Sigmoid colon (tissue), 7 donors: ENCODE results near the gene SPINK4. TPM values are rescaled to one million over a fixed set of nuclear protein-coding genes. Genes with fewer than 3 reads are reported as not detected.

ENCODE experiments used
- DNase-seq: peaks from one replicate; pipeline ENCODE4 v3.0.0-alpha.2; 2019
- H3K27ac ChIP-seq, 4 donors: fragments of 200-600 bp; sonication (generic); one replicate each; pipeline ENCODE4 v1.5.1; 2016 to 2019; ENCODE audit warnings: mild to moderate bottlenecking in 1 of 4
- H3K27me3 ChIP-seq, 3 donors: fragments of 200-600 bp; sonication (generic); one replicate each; pipeline ENCODE4 v1.5.1; 2019; ENCODE audit warnings: mild to moderate bottlenecking in 1 of 3
- H3K36me3 ChIP-seq, 4 donors: fragments of 200-600 bp; sonication (generic); one replicate each; pipeline ENCODE4 v1.5.1; 2016 to 2019
- H3K4me1 ChIP-seq, 4 donors: fragments of 200-600 bp; sonication (generic); one replicate each; pipeline ENCODE4 v1.5.1; 2017 to 2019
- H3K4me3 ChIP-seq, 4 donors: fragments of 200-600 bp; sonication (generic); one replicate each; pipeline ENCODE4 v1.5.1; 2017 to 2019; ENCODE audit warnings: mild to moderate bottlenecking in 2 of 4, moderate library complexity in 1 of 4
- H3K9me3 ChIP-seq, 4 donors: fragments of 200-600 bp in 3 of 4; sonication (generic) in 3 of 4; one replicate each; pipeline versions ENCODE4 v1.5.1 to v1.6.1; 2013 to 2019
- EP300 ChIP-seq, 4 donors: sonication (generic); formaldehyde crosslinking; IDR thresholded peaks; one replicate each; pipeline ENCODE4 v1.6.1; 2017; ENCODE audit warnings: antibody characterized with exemption in 4 of 4
- POLR2A ChIP-seq, 2 donors: fragments of 450-650 bp; IDR thresholded peaks; one replicate each; pipeline ENCODE4 v1.6.1; 2016; ENCODE audit warnings: antibody characterized with exemption in 2 of 2, mild to moderate bottlenecking in 2 of 2, moderate library complexity in 2 of 2
- POLR2AphosphoS5 ChIP-seq, 4 donors: sonication (generic); formaldehyde crosslinking; IDR thresholded peaks; one replicate each; pipeline ENCODE4 v1.6.1; 2017; ENCODE audit warnings: antibody characterized with exemption in 4 of 4
- WGBS, 2 donors: extraction: QIAGEN DNeasy Blood & Tissue Kit; methylation state at CpG; one replicate each; pipeline ENCODE4 v1.1.7; 2013; 5-methylcytosine and 5-hydroxymethylcytosine counted together
- intact Hi-C: fragments of 100-400 bp; cut with DNase I; formaldehyde crosslinking; loops from one replicate; pipeline ENCODE4 v1.15.1; 2023
- polyA plus RNA-seq, 3 donors: library from polyadenylated mRNA; stranded (reverse); fragments of 200-250 nt; gene quantifications; one replicate each; pipeline ENCODE4 v1.2.3, GENCODE V29; 2013
- total RNA-seq, 4 donors: library from RNA; depleted of rRNA; stranded (reverse); fragments of >200 nt; gene quantifications; one replicate each; pipeline ENCODE4 v1.1.0, GENCODE V29; 2016
- TF ChIP-seq, protein P1 (sequence below), 4 experiments: fragments of 450-650 bp in 3 of 4; fragments of 200-600 bp in 1 of 4; IDR thresholded peaks; one replicate each; pipeline ENCODE4 v1.5.1; 2016 to 2019; ENCODE audit warnings: antibody characterized with exemption in 4 of 4, mild to moderate bottlenecking in 3 of 4, moderate library complexity in 2 of 4
- donor health status: healthy with polysubstance abuse.
- donor health status: Bipolar disorder and iron deficiency.
- donor health status: healthy.

The SPINK4 gene
- total and polyA plus RNA-seq, 7 donors, result 26.4 to 1,105 (median 121) TPM; not detected in 4

DNA sequence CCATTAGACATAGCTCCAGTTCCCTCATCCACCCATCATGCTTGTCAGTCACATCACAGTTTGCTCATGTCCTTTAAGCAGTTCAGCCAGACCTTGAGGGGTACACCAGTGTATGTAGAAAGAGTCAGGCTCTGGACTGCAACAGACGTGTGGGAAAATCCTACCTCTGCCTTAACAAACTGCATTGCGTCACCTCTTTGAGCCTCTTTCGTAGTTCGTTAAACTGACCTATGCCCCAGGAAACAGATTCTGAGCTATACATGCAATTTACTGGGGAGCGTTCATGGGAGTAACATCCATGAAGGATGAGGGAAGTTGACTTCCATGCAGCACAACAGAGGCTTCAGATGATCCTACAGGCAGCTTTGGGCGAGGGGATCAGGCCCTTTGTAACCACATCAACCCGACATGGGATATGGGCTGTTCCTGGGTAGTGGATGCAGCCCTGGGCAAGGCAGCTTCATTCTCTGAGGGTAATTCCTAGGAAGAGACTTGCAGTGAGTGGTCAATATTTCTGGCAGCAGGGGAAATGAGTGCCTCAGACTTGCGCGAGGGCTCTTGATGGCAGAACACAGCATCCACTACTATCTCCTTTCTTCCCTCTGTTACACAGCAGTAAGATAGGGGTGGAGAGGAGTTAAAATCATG is 4.3 kb downstream of the SPINK4 start:
- 52 to 82% methylated on average over 9 of the region's 9 CpGs for WGBS, 2 donors

DNA sequence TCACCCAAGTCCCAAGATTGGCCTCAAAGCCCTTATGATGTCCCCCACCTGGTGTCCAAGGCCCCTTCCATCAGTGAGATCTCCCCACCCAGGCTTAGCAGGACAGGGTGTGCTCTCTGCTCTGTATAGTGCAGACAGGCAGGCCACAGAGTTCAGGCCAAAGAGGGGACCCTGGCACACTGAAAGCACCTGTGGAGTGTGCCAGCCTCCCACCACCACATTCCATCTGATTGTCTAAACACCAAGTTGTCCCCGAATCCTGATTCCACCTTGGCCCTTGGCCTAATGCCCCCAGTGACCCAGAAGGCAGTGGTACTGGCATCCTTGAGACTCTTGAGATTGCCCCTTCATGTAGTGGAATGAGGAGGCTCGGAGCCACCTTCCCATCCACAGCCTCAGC is 5.4 kb downstream of the SPINK4 start:
- WGBS, 2 donors, result 90 to 98% methylated on average over 2 of the region's 2 CpGs
- intact Hi-C loops, result no loop called here
- no peak overlapping the region for H3K4me3 ChIP-seq
- no peaks in the 10 kb centered on the region for H3K9me3 ChIP-seq
- TF ChIP-seq POLR2A (IDR thresholded peaks at IDR 0.05) (no peak), EP300 (IDR thresholded peaks at IDR 0.05) (no peak), POLR2AphosphoS5 (IDR thresholded peaks at IDR 0.05) (no peak)
- TF ChIP-seq, protein P1, sequence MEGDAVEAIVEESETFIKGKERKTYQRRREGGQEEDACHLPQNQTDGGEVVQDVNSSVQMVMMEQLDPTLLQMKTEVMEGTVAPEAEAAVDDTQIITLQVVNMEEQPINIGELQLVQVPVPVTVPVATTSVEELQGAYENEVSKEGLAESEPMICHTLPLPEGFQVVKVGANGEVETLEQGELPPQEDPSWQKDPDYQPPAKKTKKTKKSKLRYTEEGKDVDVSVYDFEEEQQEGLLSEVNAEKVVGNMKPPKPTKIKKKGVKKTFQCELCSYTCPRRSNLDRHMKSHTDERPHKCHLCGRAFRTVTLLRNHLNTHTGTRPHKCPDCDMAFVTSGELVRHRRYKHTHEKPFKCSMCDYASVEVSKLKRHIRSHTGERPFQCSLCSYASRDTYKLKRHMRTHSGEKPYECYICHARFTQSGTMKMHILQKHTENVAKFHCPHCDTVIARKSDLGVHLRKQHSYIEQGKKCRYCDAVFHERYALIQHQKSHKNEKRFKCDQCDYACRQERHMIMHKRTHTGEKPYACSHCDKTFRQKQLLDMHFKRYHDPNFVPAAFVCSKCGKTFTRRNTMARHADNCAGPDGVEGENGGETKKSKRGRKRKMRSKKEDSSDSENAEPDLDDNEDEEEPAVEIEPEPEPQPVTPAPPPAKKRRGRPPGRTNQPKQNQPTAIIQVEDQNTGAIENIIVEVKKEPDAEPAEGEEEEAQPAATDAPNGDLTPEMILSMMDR (IDR thresholded peaks at IDR 0.05), result no peak
- H3K27ac ChIP-seq, result no peak overlapping the region
- DNase-seq, result peak; percentile 48
- H3K4me1 ChIP-seq, result no peaks in the 10 kb centered on the region
- H3K36me3 ChIP-seq, result peaks cover 0 to 7% (median 3%) of the 10 kb centered on the region in 4 donors
- H3K27me3 ChIP-seq, result no peaks in the 10 kb centered on the region

More for the DNA sequence above, 4.3 kb downstream of the SPINK4 start:
- Histone ChIP-seq H3K27me3 (no peaks in the 10 kb centered on the region), H3K4me1 (no peaks in the 10 kb centered on the region), H3K4me3 (no peak overlapping the region), H3K9me3 (no peaks in the 10 kb centered on the region), H3K36me3 (peaks cover 0 to 7% (median 3%) of the 10 kb centered on the region in 4 donors), H3K27ac (no peak overlapping the region)
- intact Hi-C loops, result no loop called here
- TF ChIP-seq POLR2A (IDR thresholded peaks at IDR 0.05) (no peak), EP300 (IDR thresholded peaks at IDR 0.05) (no peak), POLR2AphosphoS5 (IDR thresholded peaks at IDR 0.05) (no peak)
- TF ChIP-seq, protein P1 (IDR thresholded peaks at IDR 0.05), result no peak
- DNase-seq, result peak; percentile 36

DNA sequence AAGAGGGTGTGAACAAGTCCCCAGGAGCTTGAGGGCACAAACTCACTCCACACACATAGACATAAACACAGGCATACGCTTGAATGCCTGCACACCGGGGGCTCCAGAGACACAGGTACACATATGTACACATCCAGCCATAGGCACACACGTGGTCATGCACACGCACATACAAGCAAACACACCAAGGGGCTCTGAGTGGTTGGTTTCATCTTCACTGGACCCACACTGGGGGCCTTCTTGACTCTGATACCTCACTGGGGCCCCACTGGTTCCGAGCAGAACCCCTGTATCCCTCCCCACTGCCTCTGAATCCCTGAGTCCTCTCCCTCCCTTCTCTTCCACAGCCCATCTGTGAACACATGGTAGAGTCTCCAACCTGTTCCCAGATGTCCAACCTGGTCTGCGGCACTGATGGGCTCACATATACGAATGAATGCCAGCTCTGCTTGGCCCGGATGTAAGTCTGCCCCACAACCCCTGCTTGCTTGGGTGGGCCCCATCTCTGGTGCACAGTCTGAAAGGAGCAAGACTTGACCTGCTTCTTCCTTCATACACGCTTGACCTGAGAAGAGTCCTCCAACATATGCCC is 6.4 kb downstream of the SPINK4 start:
- peak; percentile 57 for DNase-seq
- Histone ChIP-seq H3K36me3 (peaks cover 0 to 8% (median 3%) of the 10 kb centered on the region in 4 donors), H3K4me3 (no peak overlapping the region), H3K27ac (no peak overlapping the region), H3K27me3 (no peaks in the 10 kb centered on the region), H3K9me3 (no peaks in the 10 kb centered on the region), H3K4me1 (no peaks in the 10 kb centered on the region)
- TF ChIP-seq POLR2AphosphoS5 (IDR thresholded peaks at IDR 0.05) (no peak), EP300 (IDR thresholded peaks at IDR 0.05) (no peak), POLR2A (IDR thresholded peaks at IDR 0.05) (no peak)
- TF ChIP-seq, protein P1 (IDR thresholded peaks at IDR 0.05), result no peak
- intact Hi-C loops, result no loop called here
- WGBS, 2 donors, result 95% methylated on average over 9 of the region's 9 CpGs

DNA sequence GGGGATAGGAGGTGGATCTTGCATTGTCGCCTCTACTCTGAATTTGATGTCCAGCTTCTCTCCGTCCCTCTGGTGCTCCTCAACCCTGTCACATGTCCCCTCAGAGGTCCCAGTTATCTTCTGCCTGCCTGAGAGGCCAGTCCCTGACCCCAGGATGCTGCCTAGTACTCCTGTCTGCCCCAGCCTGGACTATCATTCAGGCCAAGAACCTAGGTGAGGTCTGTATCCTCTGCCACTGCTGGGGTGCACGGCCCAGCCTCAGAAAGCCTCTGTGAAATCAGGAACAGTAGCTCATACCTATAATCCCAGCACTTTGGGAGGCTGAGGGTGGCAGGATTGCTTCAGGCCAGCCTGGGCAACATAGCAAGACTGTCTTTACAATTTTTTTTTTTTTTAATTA is 8.6 kb downstream of the SPINK4 start:
- peaks cover 0 to 29% (median 6%) of the 10 kb centered on the region in 4 donors for H3K36me3 ChIP-seq
- WGBS, 2 donors, result 95 to 98% methylated on average over 3 of the region's 3 CpGs

More for the DNA sequence above, 8.6 kb downstream of the SPINK4 start:
- intact Hi-C loops, result no loop called here
- TF ChIP-seq POLR2A (IDR thresholded peaks at IDR 0.05), result no peak
- TF ChIP-seq POLR2AphosphoS5 (IDR thresholded peaks at IDR 0.05), result no peak
- TF ChIP-seq, protein P1 (IDR thresholded peaks at IDR 0.05), result no peak
- no peak for TF ChIP-seq EP300 (IDR thresholded peaks at IDR 0.05)
- peak; percentile 58 for DNase-seq
- no peak overlapping the region for H3K4me3 ChIP-seq
- no peaks in the 10 kb centered on the region for H3K27me3 ChIP-seq
- no peak overlapping the region for H3K27ac ChIP-seq
- no peaks in the 10 kb centered on the region for H3K4me1 ChIP-seq
- no peaks in the 10 kb centered on the region for H3K9me3 ChIP-seq
